SK-N-SH treated with all-trans-retinoic acid at 6 μM for 48 hours (cell line): ENCODE results near the gene NEAT1.

Experiments
- ATAC-seq: fragments of 200-7000 bp; cut with Tn5 transposase; 3 replicates; pipeline ENCODE4 v1.9.1; 2020; ENCODE audit warnings: mild to moderate bottlenecking, moderate library complexity
- ARNTL ChIP-seq: fragments of 450-650 bp; formaldehyde crosslinking; IDR thresholded peaks from 2 replicates; pipeline ENCODE4 v1.5.0; 2020; ENCODE audit warnings: low read depth, mild to moderate bottlenecking, moderate library complexity, borderline replicate concordance
- BACH2 ChIP-seq: fragments of 250-450 bp; sonication (Bioruptor Pico); IDR thresholded peaks from 2 replicates; pipeline ENCODE4 v1.9.0; 2021; ENCODE audit warnings: mild to moderate bottlenecking, borderline replicate concordance
- CREB5 ChIP-seq: fragments of 250-450 bp; sonication (Bioruptor Pico); IDR thresholded peaks from 2 replicates; pipeline ENCODE4 v1.5.1; 2020; ENCODE audit warnings: low read depth, mild to moderate bottlenecking, moderate library complexity
- CSDC2 ChIP-seq: fragments of 250-450 bp; sonication (Bioruptor Pico); IDR thresholded peaks from 2 replicates; pipeline ENCODE4 v1.5.0; 2020; ENCODE audit warnings: mild to moderate bottlenecking, moderate library complexity
- CSRNP3 ChIP-seq: fragments of 250-450 bp; sonication (Bioruptor Pico); IDR thresholded peaks from 2 replicates; pipeline ENCODE4 v1.5.1; 2021; ENCODE audit warnings: mild to moderate bottlenecking, moderate library complexity
- ESRRG ChIP-seq: fragments of 250-450 bp; sonication (Bioruptor Pico); IDR thresholded peaks from 2 replicates; pipeline ENCODE4 v1.6.1; 2021; ENCODE audit warnings: mild to moderate bottlenecking
- GLIS3 ChIP-seq: fragments of 250-450 bp; sonication (Bioruptor Pico); IDR thresholded peaks from 2 replicates; pipeline ENCODE4 v1.5.0; 2020; ENCODE audit warnings: mild to moderate bottlenecking, moderate library complexity
- ISL1 ChIP-seq: fragments of 250-450 bp; sonication (Bioruptor Pico); IDR thresholded peaks from 2 replicates; pipeline ENCODE4 v2.1.2; 2022; ENCODE audit warnings: mild to moderate bottlenecking, moderate library complexity
- OSR1 ChIP-seq: fragments of 250-450 bp; sonication (Bioruptor Pico); IDR thresholded peaks from 2 replicates; pipeline ENCODE4 v1.8.0; 2022; ENCODE audit warnings: moderate library complexity, mild to moderate bottlenecking, inconsistent platforms
- PATZ1 ChIP-seq: fragments of 250-450 bp; sonication (Bioruptor Pico); IDR thresholded peaks from 2 replicates; pipeline ENCODE4 v1.8.0; 2020; ENCODE audit warnings: mild to moderate bottlenecking, moderate library complexity, borderline replicate concordance
- POU6F1 ChIP-seq: fragments of 250-450 bp; sonication (Bioruptor Pico); IDR thresholded peaks from 2 replicates; pipeline ENCODE4 v1.8.0; 2021; ENCODE audit warnings: low read depth, mild to moderate bottlenecking, moderate library complexity, borderline replicate concordance
- PPARA ChIP-seq: fragments of 250-450 bp; sonication (Bioruptor Pico); IDR thresholded peaks from 2 replicates; pipeline ENCODE4 v1.5.0; 2020; ENCODE audit warnings: mild to moderate bottlenecking, borderline replicate concordance
- RARB ChIP-seq: fragments of 250-450 bp; sonication (Bioruptor Pico); IDR thresholded peaks from 2 replicates; pipeline ENCODE4 v1.8.0; 2021; ENCODE audit warnings: mild to moderate bottlenecking, moderate library complexity
- SNAI2 ChIP-seq: fragments of 250-450 bp; sonication (Bioruptor Pico); IDR thresholded peaks from 2 replicates; pipeline ENCODE4 v1.5.0; 2020; ENCODE audit warnings: mild to moderate bottlenecking, moderate library complexity
- TCF4 ChIP-seq: fragments of 250-450 bp; sonication (Bioruptor Pico); IDR thresholded peaks from 2 replicates; pipeline ENCODE4 v1.8.0; 2021; ENCODE audit warnings: mild to moderate bottlenecking, moderate library complexity, borderline replicate concordance
- TOX ChIP-seq: fragments of 250-450 bp; sonication (Bioruptor Pico); IDR thresholded peaks from 2 replicates; pipeline ENCODE4 v1.8.0; 2021; ENCODE audit warnings: mild to moderate bottlenecking, moderate library complexity, borderline replicate concordance
- TSHZ2 ChIP-seq: fragments of 250-450 bp; sonication (Bioruptor Pico); IDR thresholded peaks from 2 replicates; pipeline ENCODE4 v1.5.0; 2020; ENCODE audit warnings: mild to moderate bottlenecking, moderate library complexity
- ZC3H10 ChIP-seq: fragments of 250-450 bp; sonication (Bioruptor Pico); IDR thresholded peaks from 2 replicates; pipeline ENCODE4 v1.5.1; 2021; ENCODE audit warnings: mild to moderate bottlenecking, moderate library complexity
- ZFP3 ChIP-seq: fragments of 250-450 bp; sonication (Bioruptor Pico); IDR thresholded peaks from 2 replicates; pipeline ENCODE4 v1.5.0; 2020; ENCODE audit warnings: mild to moderate bottlenecking, moderate library complexity
- ZFP30 ChIP-seq: fragments of 450-650 bp; formaldehyde crosslinking; IDR thresholded peaks from 2 replicates; pipeline ENCODE4 v1.5.0; 2022; ENCODE audit warnings: mild to moderate bottlenecking, moderate library complexity
- ZNF565 ChIP-seq: fragments of 450-650 bp; formaldehyde crosslinking; conservative IDR thresholded peaks from 2 replicates; pipeline ENCODE4 v1.5.0; 2020; ENCODE audit warnings: low read depth, mild to moderate bottlenecking, moderate library complexity
- ZNF70 ChIP-seq: fragments of 450-650 bp; formaldehyde crosslinking; IDR thresholded peaks from 2 replicates; pipeline ENCODE4 v1.5.0; 2020; ENCODE audit warnings: mild to moderate bottlenecking, moderate library complexity
- ZNF8 ChIP-seq: fragments of 450-650 bp; formaldehyde crosslinking; IDR thresholded peaks from 2 replicates; pipeline ENCODE4 v1.5.0; 2020; ENCODE audit warnings: mild to moderate bottlenecking, moderate library complexity

Gene NEAT1

GRCh38 chr11:65382804-65383368 lies 39.7 kb upstream of the NEAT1 start (continued):
- no peak for TF ChIP-seq CSRNP3 (CRISPR knock-in tag)

- ATAC-seq: no peak
- TF ChIP-seq TCF4 (CRISPR knock-in tag): no peak
- no peak for TF ChIP-seq BACH2 (CRISPR knock-in tag)
- TF ChIP-seq CSDC2 (CRISPR knock-in tag): no peak
- no peak for TF ChIP-seq ZFP3 (CRISPR knock-in tag)
- no peak for TF ChIP-seq RARB (CRISPR knock-in tag)
- no peak for TF ChIP-seq TOX
- no peak for TF ChIP-seq PATZ1
- no peak for TF ChIP-seq SNAI2 (CRISPR knock-in tag)
- TF ChIP-seq TSHZ2 (CRISPR knock-in tag): no peak
- no peak for TF ChIP-seq CREB5 (CRISPR knock-in tag)
- no peak for TF ChIP-seq ESRRG
- no peak for TF ChIP-seq ZNF8 (CRISPR knock-in tag)
- no peak for TF ChIP-seq ZNF70 (CRISPR knock-in tag)
- TF ChIP-seq ZC3H10 (CRISPR knock-in tag): no peak
- TF ChIP-seq GLIS3: no peak
- TF ChIP-seq ZNF565 (CRISPR knock-in tag): no peak
- no peak for TF ChIP-seq CSRNP3 (CRISPR knock-in tag)
- TF ChIP-seq POU6F1 (CRISPR knock-in tag): no peak
- TF ChIP-seq ZFP30 (CRISPR knock-in tag): no peak
- no peak for TF ChIP-seq PPARA (CRISPR knock-in tag)
These were observed 38.8 kb upstream of the NEAT1 start for GRCh38 chr11:65383778-65384177.

GRCh38 chr11:65384301-65384889 lies 38.2 kb upstream of the NEAT1 start:
- ATAC-seq: no peak
- TF ChIP-seq ARNTL (CRISPR knock-in tag) (no peak), TCF4 (CRISPR knock-in tag) (no peak), OSR1 (no peak), ISL1 (CRISPR knock-in tag) (no peak), ZFP30 (CRISPR knock-in tag) (no peak), CREB5 (CRISPR knock-in tag) (no peak), CSDC2 (CRISPR knock-in tag) (no peak), ZNF8 (CRISPR knock-in tag) (no peak), ZNF70 (CRISPR knock-in tag) (no peak), TOX (no peak), ZC3H10 (CRISPR knock-in tag) (no peak)
